ENCODE results near the gene USO1.
"Not testable (repeated sequence)": the region's sequence is repeated elsewhere in the genome, so short reads cannot be mapped to it uniquely, and the experiment has no call there.

USO1 gene

DNA sequence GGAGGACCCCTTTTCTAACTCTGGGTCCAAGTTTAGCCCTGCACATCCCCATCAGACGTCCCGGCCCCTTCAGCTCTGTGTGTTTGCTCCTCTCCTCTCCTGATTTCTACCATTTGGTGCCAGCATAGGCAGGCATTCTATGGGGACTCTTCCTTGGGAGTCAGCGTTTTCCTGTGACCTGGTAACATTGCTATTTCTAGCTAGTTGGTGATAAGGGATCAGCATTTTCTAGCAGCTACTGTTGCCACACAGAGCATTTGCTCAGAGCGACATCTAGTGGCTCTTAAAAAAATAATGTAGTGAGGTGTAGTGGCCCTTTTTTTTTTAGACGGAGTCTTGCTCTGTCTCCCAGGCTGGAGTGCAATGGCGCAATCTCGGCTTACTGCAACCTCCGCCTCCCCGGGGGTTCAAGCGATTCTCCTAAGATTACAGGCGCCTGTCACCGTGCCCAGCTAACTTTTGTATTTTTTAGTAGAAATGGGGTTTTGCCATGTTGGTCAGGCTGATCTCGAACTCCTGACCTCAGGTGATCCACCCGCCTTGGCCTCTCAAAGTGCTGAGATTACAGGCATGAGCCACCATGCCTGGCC, 123.9 kb downstream of the USO1 start:
- not testable (repeated sequence) for H2AK5ac ChIP-seq (ENCODE audit: low read length, severe bottlenecking); H3K9me3 ChIP-seq (ENCODE audit: control insufficient read depth, low read length); H2BK120ac ChIP-seq (ENCODE audit: low read depth, low read length); H4K8ac ChIP-seq (ENCODE audit: low read length); H2BK12ac ChIP-seq (ENCODE audit: low read length in 2 of 2); H3K79me1 ChIP-seq (replicated peaks; ENCODE audit: low read length, poor library complexity, severe bottlenecking); H3K27ac ChIP-seq (ENCODE audit: low read length, poor library complexity, severe bottlenecking); H3K4ac ChIP-seq (ENCODE audit: low read depth in 1 of 2, low read length in 2 of 2); H4K91ac ChIP-seq (ENCODE audit: low read length); H3K36me3 ChIP-seq (ENCODE audit: control insufficient read depth in 1 of 2, insufficient read depth in 2 of 2, low read depth in 1 of 2, low read length in 2 of 2); H2AFZ ChIP-seq (ENCODE audit: low read depth, low read length); H3K14ac ChIP-seq (ENCODE audit: low read length in 2 of 2); H3K27me3 ChIP-seq (ENCODE audit: control insufficient read depth in 1 of 2, insufficient read depth in 1 of 2, low read length in 2 of 2); H2BK5ac ChIP-seq (ENCODE audit: low read depth, low read length, poor library complexity, severe bottlenecking); H3K4me2 ChIP-seq (ENCODE audit: low read length, poor library complexity, severe bottlenecking); H2BK15ac ChIP-seq (ENCODE audit: low read depth, poor library complexity, severe bottlenecking); H3K4me1 ChIP-seq (ENCODE audit: control insufficient read depth, insufficient read depth, low read depth, low read length); H3K18ac ChIP-seq (ENCODE audit: low read depth in 1 of 2, low read length in 2 of 2); H3K23ac ChIP-seq (ENCODE audit: low read length in 2 of 2); H3K4me3 ChIP-seq (ENCODE audit: insufficient read depth in 1 of 2, low read depth in 1 of 2, low read length in 2 of 2)
- WGBS: 22% methylated on average over 13 of the region's 14 CpGs
- peak overlapping the region; percentile 31 for H3K9ac ChIP-seq (ENCODE audit: low read length)
- DNase-seq: peak; percentile 92

DNA sequence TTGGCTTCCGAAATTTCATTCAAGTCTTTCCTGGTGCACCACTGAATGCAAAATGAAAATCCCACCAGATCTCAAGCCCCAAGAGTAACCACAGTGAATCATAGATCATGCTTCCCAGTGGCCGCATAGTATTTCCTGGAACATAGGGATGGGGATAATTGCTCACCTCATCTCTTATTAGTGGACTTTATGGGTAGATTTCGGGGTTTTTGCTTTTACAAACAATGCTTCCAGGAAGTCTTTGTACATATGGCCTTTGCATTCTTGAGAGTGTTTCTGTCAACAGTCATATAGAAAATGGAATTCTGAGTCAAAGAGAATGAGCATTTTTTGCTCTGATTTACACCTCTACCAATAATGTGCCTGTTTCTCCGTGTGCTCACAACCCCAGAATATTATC, 124.5 kb downstream of the USO1 start:
- H3K4me2 ChIP-seq (ENCODE audit: low read length, poor library complexity, severe bottlenecking): no peak overlapping the region
- no peaks in the 10 kb centered on the region for H3K27me3 ChIP-seq (ENCODE audit: control insufficient read depth in 1 of 2, insufficient read depth in 1 of 2, low read length in 2 of 2)

DNA sequence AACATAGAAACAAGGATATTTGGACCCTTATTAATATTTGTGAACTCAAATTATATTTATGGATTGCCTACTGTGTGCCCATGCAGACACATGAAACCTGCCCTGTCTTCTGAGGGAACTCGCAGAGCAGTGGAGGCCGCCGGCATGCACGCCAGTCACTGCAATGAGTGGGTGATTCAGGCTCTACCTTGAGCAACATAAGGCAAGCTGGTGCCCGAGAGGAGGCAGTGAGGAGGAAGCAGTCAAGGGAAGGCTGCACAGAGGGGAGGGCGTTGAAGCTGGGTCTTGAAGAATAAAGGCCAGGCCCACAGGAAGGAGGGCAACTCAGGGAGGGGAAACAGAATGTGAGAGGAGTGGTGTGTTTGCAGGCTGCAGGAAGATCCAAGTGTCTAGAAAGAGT, 125.1 kb downstream of the USO1 start:
- Histone ChIP-seq H2AFZ (ENCODE audit: low read depth, low read length) (peak overlapping the region; percentile 36), H3K27ac (ENCODE audit: low read length, poor library complexity, severe bottlenecking) (no peak overlapping the region), H2BK120ac (ENCODE audit: low read depth, low read length) (no peak overlapping the region), H3K27me3 (ENCODE audit: control insufficient read depth in 1 of 2, insufficient read depth in 1 of 2, low read length in 2 of 2) (no peaks in the 10 kb centered on the region), H3K9me3 (ENCODE audit: control insufficient read depth, low read length) (no peaks in the 10 kb centered on the region), H3K9ac (ENCODE audit: low read length) (no peak overlapping the region), H3K18ac (ENCODE audit: low read depth in 1 of 2, low read length in 2 of 2) (peak overlapping the region in 1 of 2 experiments; percentile 18), H4K91ac (ENCODE audit: low read length) (peak overlapping the region; percentile 89), H3K4me2 (ENCODE audit: low read length, poor library complexity, severe bottlenecking) (no peak overlapping the region), H3K4me1 (ENCODE audit: control insufficient read depth, insufficient read depth, low read depth, low read length) (peaks cover 4% of the 10 kb centered on the region), H3K14ac (ENCODE audit: low read length in 2 of 2) (peak overlapping the region in 1 of 2 experiments; percentile 15), H2BK5ac (ENCODE audit: low read depth, low read length, poor library complexity, severe bottlenecking) (no peak overlapping the region), H3K23ac (ENCODE audit: low read length in 2 of 2) (no peak overlapping the region), H2AK5ac (ENCODE audit: low read length, severe bottlenecking) (no peak overlapping the region), H3K79me1 (replicated peaks; ENCODE audit: low read length, poor library complexity, severe bottlenecking) (no peaks in the 10 kb centered on the region), H4K8ac (ENCODE audit: low read length) (no peak overlapping the region), H3K36me3 (ENCODE audit: control insufficient read depth in 1 of 2, insufficient read depth in 2 of 2, low read depth in 1 of 2, low read length in 2 of 2) (no peaks in the 10 kb centered on the region), H3K4me3 (ENCODE audit: insufficient read depth in 1 of 2, low read depth in 1 of 2, low read length in 2 of 2) (no peak overlapping the region), H3K4ac (ENCODE audit: low read depth in 1 of 2, low read length in 2 of 2) (peak overlapping the region in 1 of 2 experiments; percentile 17), H2BK12ac (ENCODE audit: low read length in 2 of 2) (peak overlapping the region in 1 of 2 experiments; percentile 88), H2BK15ac (ENCODE audit: low read depth, poor library complexity, severe bottlenecking) (no peak overlapping the region)
- peak; percentile 27 for DNase-seq
- 78% methylated on average over 6 of the region's 6 CpGs for WGBS

More for the DNA sequence above, 124.5 kb downstream of the USO1 start:
- Histone ChIP-seq H3K14ac (ENCODE audit: low read length in 2 of 2) (no peak overlapping the region), H2AK5ac (ENCODE audit: low read length, severe bottlenecking) (no peak overlapping the region), H3K79me1 (replicated peaks; ENCODE audit: low read length, poor library complexity, severe bottlenecking) (no peaks in the 10 kb centered on the region), H2BK12ac (ENCODE audit: low read length in 2 of 2) (no peak overlapping the region), H3K9me3 (ENCODE audit: control insufficient read depth, low read length) (no peaks in the 10 kb centered on the region), H3K4me3 (ENCODE audit: insufficient read depth in 1 of 2, low read depth in 1 of 2, low read length in 2 of 2) (no peak overlapping the region), H2BK120ac (ENCODE audit: low read depth, low read length) (no peak overlapping the region), H3K18ac (ENCODE audit: low read depth in 1 of 2, low read length in 2 of 2) (no peak overlapping the region), H3K27ac (ENCODE audit: low read length, poor library complexity, severe bottlenecking) (no peak overlapping the region), H3K23ac (ENCODE audit: low read length in 2 of 2) (no peak overlapping the region), H3K4ac (ENCODE audit: low read depth in 1 of 2, low read length in 2 of 2) (no peak overlapping the region), H3K9ac (ENCODE audit: low read length) (peak overlapping the region; percentile 33), H3K36me3 (ENCODE audit: control insufficient read depth in 1 of 2, insufficient read depth in 2 of 2, low read depth in 1 of 2, low read length in 2 of 2) (no peaks in the 10 kb centered on the region), H2BK5ac (ENCODE audit: low read depth, low read length, poor library complexity, severe bottlenecking) (no peak overlapping the region), H2AFZ (ENCODE audit: low read depth, low read length) (no peak overlapping the region), H3K4me1 (ENCODE audit: control insufficient read depth, insufficient read depth, low read depth, low read length) (peaks cover 5% of the 10 kb centered on the region), H4K91ac (ENCODE audit: low read length) (no peak overlapping the region), H4K8ac (ENCODE audit: low read length) (no peak overlapping the region), H2BK15ac (ENCODE audit: low read depth, poor library complexity, severe bottlenecking) (no peak overlapping the region)
- WGBS: 70% methylated on average over 4 of the region's 4 CpGs
- DNase-seq: peak; percentile 58

DNA sequence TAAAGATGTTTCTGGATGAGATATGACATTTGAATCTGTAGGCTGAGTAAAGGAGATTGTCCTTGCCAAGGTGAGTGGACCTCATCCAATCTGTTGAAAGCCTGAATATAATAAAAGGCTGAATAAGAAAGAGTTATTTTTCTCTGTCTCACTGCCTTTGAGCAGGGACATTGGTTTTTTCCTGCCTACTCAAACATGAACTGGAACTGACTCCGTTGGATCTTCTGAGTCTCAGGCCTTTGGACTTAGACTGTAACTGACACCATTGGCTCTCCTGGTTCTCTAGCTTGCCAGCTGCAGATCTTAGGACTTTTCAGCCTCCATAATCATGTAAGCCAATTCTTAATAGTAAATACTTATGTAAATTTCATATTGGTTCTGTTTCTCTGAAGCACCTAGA, 134.3 kb downstream of the USO1 start:
- Histone ChIP-seq H2BK15ac (ENCODE audit: low read depth, poor library complexity, severe bottlenecking) (no peak overlapping the region), H3K36me3 (ENCODE audit: control insufficient read depth in 1 of 2, insufficient read depth in 2 of 2, low read depth in 1 of 2, low read length in 2 of 2) (no peaks in the 10 kb centered on the region), H3K23ac (ENCODE audit: low read length in 2 of 2) (no peak overlapping the region), H2BK5ac (ENCODE audit: low read depth, low read length, poor library complexity, severe bottlenecking) (no peak overlapping the region), H2BK120ac (ENCODE audit: low read depth, low read length) (no peak overlapping the region), H3K4me2 (ENCODE audit: low read length, poor library complexity, severe bottlenecking) (no peak overlapping the region), H3K27me3 (ENCODE audit: control insufficient read depth in 1 of 2, insufficient read depth in 1 of 2, low read length in 2 of 2) (no peaks in the 10 kb centered on the region), H4K91ac (ENCODE audit: low read length) (no peak overlapping the region), H3K14ac (ENCODE audit: low read length in 2 of 2) (no peak overlapping the region), H3K4ac (ENCODE audit: low read depth in 1 of 2, low read length in 2 of 2) (no peak overlapping the region), H3K18ac (ENCODE audit: low read depth in 1 of 2, low read length in 2 of 2) (no peak overlapping the region), H3K9ac (ENCODE audit: low read length) (no peak overlapping the region), H4K8ac (ENCODE audit: low read length) (no peak overlapping the region), H3K9me3 (ENCODE audit: control insufficient read depth, low read length) (peaks cover 3% of the 10 kb centered on the region), H2AK5ac (ENCODE audit: low read length, severe bottlenecking) (no peak overlapping the region), H3K27ac (ENCODE audit: low read length, poor library complexity, severe bottlenecking) (no peak overlapping the region), H2BK12ac (ENCODE audit: low read length in 2 of 2) (no peak overlapping the region), H3K4me1 (ENCODE audit: control insufficient read depth, insufficient read depth, low read depth, low read length) (no peaks in the 10 kb centered on the region), H3K4me3 (ENCODE audit: insufficient read depth in 1 of 2, low read depth in 1 of 2, low read length in 2 of 2) (no peak overlapping the region), H3K79me1 (replicated peaks; ENCODE audit: low read length, poor library complexity, severe bottlenecking) (no peaks in the 10 kb centered on the region), H2AFZ (ENCODE audit: low read depth, low read length) (no peak overlapping the region)
- DNase-seq: no peak
- WGBS: 0% methylated on average over 1 of the region's 1 CpG
